Stomach smooth muscle (tissue), 2 donors: Measurements from ENCODE around the gene BRD4.

ENCODE experiments used
- H3K27ac ChIP-seq: one replicate; pipeline ENCODE4 v1.7.0; 2013; ENCODE audit warnings: mild to moderate bottlenecking, low read length, inconsistent platforms
- H3K27me3 ChIP-seq, 2 donors: one replicate each; pipeline ENCODE4 v1.7.0; 2013; ENCODE audit warnings: low read length in 2 of 2; ENCODE audit not compliant: insufficient read depth in 2 of 2, control insufficient read depth in 1 of 2
- H3K36me3 ChIP-seq, 2 donors: one replicate each; pipeline ENCODE4 v1.7.0; 2013; ENCODE audit warnings: low read length in 2 of 2; ENCODE audit not compliant: control insufficient read depth in 2 of 2, insufficient read depth in 2 of 2
- H3K4me1 ChIP-seq: one replicate; pipeline ENCODE4 v1.7.0; 2013; ENCODE audit warnings: low read length; ENCODE audit not compliant: control insufficient read depth, insufficient read depth
- H3K4me3 ChIP-seq, 2 donors: one replicate each; pipeline ENCODE4 v1.7.0; 2013; ENCODE audit warnings: low read length in 2 of 2
- H3K9ac ChIP-seq, 2 donors: one replicate each; pipeline ENCODE4 v1.7.0; 2013; ENCODE audit warnings: low read length in 2 of 2, mild to moderate bottlenecking in 1 of 2
- H3K9me3 ChIP-seq, 2 donors: one replicate each; pipeline ENCODE4 v1.7.0; 2013; ENCODE audit warnings: low read length in 2 of 2; ENCODE audit not compliant: control insufficient read depth in 2 of 2
- donor health status: healthy.
- donor health status: Pancreatic carcinoma.

The BRD4 gene

GRCh38 chr19:15264933-15265206 is 67.5 kb downstream of the BRD4 start:
- Histone ChIP-seq H3K9ac (peak overlapping the region in 1 of 2 donors; percentile 74), H3K36me3 (peaks cover 30 to 53% of the 10 kb centered on the region in 2 donors), H3K4me1 (peaks cover 50% of the 10 kb centered on the region), H3K9me3 (no peaks in the 10 kb centered on the region), H3K4me3 (no peak overlapping the region), H3K27me3 (no peaks in the 10 kb centered on the region), H3K27ac (peak overlapping the region; percentile 80)

- peak overlapping the region in 1 of 2 donors; percentile 74 for H3K9ac ChIP-seq
- peaks cover 49% of the 10 kb centered on the region for H3K4me1 ChIP-seq
Observed at GRCh38 chr19:15264061-15264932, 68.0 kb downstream of the BRD4 start.

GRCh38 chr19:15263361-15263985 is 68.9 kb downstream of the BRD4 start:
- Histone ChIP-seq H3K9me3 (no peaks in the 10 kb centered on the region), H3K27me3 (no peaks in the 10 kb centered on the region), H3K4me1 (peaks cover 46% of the 10 kb centered on the region), H3K36me3 (peaks cover 43 to 61% of the 10 kb centered on the region in 2 donors), H3K27ac (peak overlapping the region; percentile 80), H3K9ac (peak overlapping the region in 1 of 2 donors; percentile 21), H3K4me3 (no peak overlapping the region)

More at GRCh38 chr19:15264061-15264932, 68.0 kb downstream of the BRD4 start:
- Histone ChIP-seq H3K9me3 (no peaks in the 10 kb centered on the region), H3K4me3 (no peak overlapping the region), H3K27me3 (no peaks in the 10 kb centered on the region), H3K27ac (peak overlapping the region; percentile 80), H3K36me3 (peaks cover 36 to 56% of the 10 kb centered on the region in 2 donors)

- no peak overlapping the region for H3K9ac ChIP-seq
- H3K4me3 ChIP-seq: no peak overlapping the region
- no peak overlapping the region for H3K27ac ChIP-seq
- no peaks in the 10 kb centered on the region for H3K9me3 ChIP-seq
- H3K27me3 ChIP-seq: no peaks in the 10 kb centered on the region
- H3K4me1 ChIP-seq: peaks cover 37% of the 10 kb centered on the region
- H3K36me3 ChIP-seq: peaks cover 54 to 70% of the 10 kb centered on the region in 2 donors
Observed at GRCh38 chr19:15262011-15262410, 70.3 kb downstream of the BRD4 start.

- Histone ChIP-seq H3K27me3 (no peaks in the 10 kb centered on the region), H3K4me3 (no peak overlapping the region), H3K27ac (no peak overlapping the region), H3K9ac (no peak overlapping the region), H3K9me3 (no peaks in the 10 kb centered on the region), H3K36me3 (peaks cover 58 to 75% of the 10 kb centered on the region in 2 donors), H3K4me1 (peaks cover 27% of the 10 kb centered on the region)
Observed at GRCh38 chr19:15260939-15261338, 71.4 kb downstream of the BRD4 start.

GRCh38 chr19:15259907-15260306 is 72.4 kb downstream of the BRD4 start:
- Histone ChIP-seq H3K36me3 (peaks cover 68 to 83% of the 10 kb centered on the region in 2 donors), H3K9ac (peak overlapping the region; percentile 6 to 13), H3K4me1 (peaks cover 16% of the 10 kb centered on the region), H3K27ac (no peak overlapping the region), H3K9me3 (no peaks in the 10 kb centered on the region), H3K4me3 (no peak overlapping the region), H3K27me3 (no peaks in the 10 kb centered on the region)

GRCh38 chr19:15257782-15258181 is 74.6 kb downstream of the BRD4 start:
- H3K36me3 ChIP-seq: peaks cover 77 to 82% of the 10 kb centered on the region in 2 donors

GRCh38 chr19:15256708-15257331 is 75.5 kb downstream of the BRD4 start:
- no peak overlapping the region for H3K9ac ChIP-seq
- peaks cover 84 to 86% of the 10 kb centered on the region in 2 donors for H3K36me3 ChIP-seq

More at GRCh38 chr19:15257782-15258181, 74.6 kb downstream of the BRD4 start:
- no peak overlapping the region for H3K27ac ChIP-seq
- H3K9me3 ChIP-seq: no peaks in the 10 kb centered on the region
- H3K9ac ChIP-seq: no peak overlapping the region
- no peaks in the 10 kb centered on the region for H3K27me3 ChIP-seq
- H3K4me1 ChIP-seq: peaks cover 12% of the 10 kb centered on the region
- H3K4me3 ChIP-seq: no peak overlapping the region

GRCh38 chr19:15255359-15255990 is 76.9 kb downstream of the BRD4 start:
- Histone ChIP-seq H3K9me3 (no peaks in the 10 kb centered on the region), H3K4me3 (no peak overlapping the region), H3K27me3 (no peaks in the 10 kb centered on the region), H3K27ac (no peak overlapping the region), H3K4me1 (peaks cover 35% of the 10 kb centered on the region), H3K36me3 (peaks cover 79% of the 10 kb centered on the region in 2 donors), H3K9ac (no peak overlapping the region)

More at GRCh38 chr19:15256708-15257331, 75.5 kb downstream of the BRD4 start:
- Histone ChIP-seq H3K27ac (no peak overlapping the region), H3K4me1 (peaks cover 21% of the 10 kb centered on the region), H3K9me3 (no peaks in the 10 kb centered on the region), H3K4me3 (no peak overlapping the region), H3K27me3 (no peaks in the 10 kb centered on the region)

- no peaks in the 10 kb centered on the region for H3K27me3 ChIP-seq
- peaks cover 72% of the 10 kb centered on the region in 2 donors for H3K36me3 ChIP-seq
- H3K9ac ChIP-seq: no peak overlapping the region
- no peak overlapping the region for H3K27ac ChIP-seq
- peaks cover 44% of the 10 kb centered on the region for H3K4me1 ChIP-seq
- no peaks in the 10 kb centered on the region for H3K9me3 ChIP-seq
- H3K4me3 ChIP-seq: no peak overlapping the region
Observed at GRCh38 chr19:15254547-15254946, 77.8 kb downstream of the BRD4 start.
